HG03103 (cell line): ENCODE results near the gene DCBLD1.

ENCODE experiments used
- ATAC-seq: cut with Tn5 transposase; IDR thresholded peaks from one replicate; pipeline ENCODE4 v1.9.1; 2021; ENCODE audit warnings: low read depth; ENCODE audit not compliant: unreplicated experiment

Gene DCBLD1

GRCh38 chr6:117469356-117469755 is 13.1 kb upstream of the DCBLD1 start:
- ATAC-seq = no peak

- no peak for ATAC-seq
Measured at GRCh38 chr6:117469791-117470190, 12.7 kb upstream of the DCBLD1 start.

- ATAC-seq = no peak
Measured at GRCh38 chr6:117472667-117473066, 9.8 kb upstream of the DCBLD1 start.

- no peak for ATAC-seq
Measured at GRCh38 chr6:117473401-117473800, 9.1 kb upstream of the DCBLD1 start.

GRCh38 chr6:117477988-117478852 is 4.3 kb upstream of the DCBLD1 start:
- ATAC-seq = no peak

- ATAC-seq = no peak
Measured at GRCh38 chr6:117478853-117479231, 3.6 kb upstream of the DCBLD1 start.

- ATAC-seq = no peak
Measured at GRCh38 chr6:117480651-117481050, 1.8 kb upstream of the DCBLD1 start.

GRCh38 chr6:117481278-117481925 is 1.1 kb upstream of the DCBLD1 start:
- no peak for ATAC-seq

- ATAC-seq = no peak
Measured at GRCh38 chr6:117481926-117482239, 591 bp upstream of the DCBLD1 start.

- ATAC-seq = peak; percentile 11
Measured at GRCh38 chr6:117483004-117483644, 650 bp downstream of the DCBLD1 start.

- ATAC-seq = no peak
Measured at GRCh38 chr6:117483645-117484016, 1.2 kb downstream of the DCBLD1 start.

GRCh38 chr6:117484052-117484646 is 1.7 kb downstream of the DCBLD1 start:
- no peak for ATAC-seq

GRCh38 chr6:117485433-117485832 is 3.0 kb downstream of the DCBLD1 start:
- no peak for ATAC-seq

- ATAC-seq = no peak
Measured at GRCh38 chr6:117487821-117488220, 5.3 kb downstream of the DCBLD1 start.

GRCh38 chr6:117489003-117489402 is 6.5 kb downstream of the DCBLD1 start:
- no peak for ATAC-seq

GRCh38 chr6:117491916-117492315 is 9.4 kb downstream of the DCBLD1 start:
- ATAC-seq = no peak

GRCh38 chr6:117493470-117493869 is 11.0 kb downstream of the DCBLD1 start:
- no peak for ATAC-seq

- no peak for ATAC-seq
Measured at GRCh38 chr6:117494283-117494682, 11.8 kb downstream of the DCBLD1 start.

- no peak for ATAC-seq
Measured at GRCh38 chr6:117494694-117495318, 12.3 kb downstream of the DCBLD1 start.

- no peak for ATAC-seq
Measured at GRCh38 chr6:117495425-117495824, 13.0 kb downstream of the DCBLD1 start.

GRCh38 chr6:117495869-117496268 is 13.4 kb downstream of the DCBLD1 start:
- ATAC-seq = no peak
